HG03565 (cell line): ENCODE data around the gene SF3A1.

ENCODE experiments used
- ATAC-seq: cut with Tn5 transposase; IDR thresholded peaks from one replicate; pipeline ENCODE4 v1.9.1; 2021; ENCODE audit warnings: mild to moderate bottlenecking, moderate library complexity; ENCODE audit not compliant: unreplicated experiment

The SF3A1 gene

GRCh38 chr22:30386608-30386959 lies 29.9 kb upstream of the SF3A1 start:
- no peak for ATAC-seq

- ATAC-seq = no peak
Observed at GRCh38 chr22:30385942-30386341, 29.2 kb upstream of the SF3A1 start.

GRCh38 chr22:30383061-30383460 lies 26.4 kb upstream of the SF3A1 start:
- ATAC-seq = no peak

GRCh38 chr22:30382340-30382739 lies 25.6 kb upstream of the SF3A1 start:
- no peak for ATAC-seq

GRCh38 chr22:30381264-30381663 lies 24.6 kb upstream of the SF3A1 start:
- ATAC-seq = no peak

GRCh38 chr22:30380011-30380410 lies 23.3 kb upstream of the SF3A1 start:
- ATAC-seq = no peak

GRCh38 chr22:30375312-30375849 lies 18.7 kb upstream of the SF3A1 start:
- no peak for ATAC-seq

- no peak for ATAC-seq
Observed at GRCh38 chr22:30373331-30374325, 16.9 kb upstream of the SF3A1 start.

- no peak for ATAC-seq
Observed at GRCh38 chr22:30372915-30373314, 16.2 kb upstream of the SF3A1 start.

GRCh38 chr22:30371981-30372380 lies 15.3 kb upstream of the SF3A1 start:
- no peak for ATAC-seq

GRCh38 chr22:30371321-30371720 lies 14.6 kb upstream of the SF3A1 start:
- no peak for ATAC-seq

- ATAC-seq = no peak
Observed at GRCh38 chr22:30370641-30371230, 14.0 kb upstream of the SF3A1 start.

- no peak for ATAC-seq
Observed at GRCh38 chr22:30368420-30368819, 11.7 kb upstream of the SF3A1 start.

GRCh38 chr22:30365891-30366290 lies 9.2 kb upstream of the SF3A1 start:
- no peak for ATAC-seq

GRCh38 chr22:30362651-30363281 lies 6.1 kb upstream of the SF3A1 start:
- ATAC-seq = no peak

- ATAC-seq = no peak
Observed at GRCh38 chr22:30361916-30362650, 5.4 kb upstream of the SF3A1 start.

- ATAC-seq = no peak
Observed at GRCh38 chr22:30358541-30358940, 1.8 kb upstream of the SF3A1 start.

GRCh38 chr22:30357650-30358215 lies 1.0 kb upstream of the SF3A1 start:
- no peak for ATAC-seq

GRCh38 chr22:30357236-30357570 lies 509 bp upstream of the SF3A1 start:
- no peak for ATAC-seq

- no peak for ATAC-seq
Observed at GRCh38 chr22:30354644-30355043, 2.0 kb downstream of the SF3A1 start.

- no peak for ATAC-seq
Observed at GRCh38 chr22:30351226-30351625, 5.5 kb downstream of the SF3A1 start.
